ENCODE data around the gene NPR3. TPM values are rescaled to one million over a fixed set of nuclear protein-coding genes. Genes with fewer than 3 reads are reported as not detected.

Gene NPR3
- total RNA-seq, 3 donors from 2014 or later: 0.05 to 0.08 TPM; not detected in 1

DNA sequence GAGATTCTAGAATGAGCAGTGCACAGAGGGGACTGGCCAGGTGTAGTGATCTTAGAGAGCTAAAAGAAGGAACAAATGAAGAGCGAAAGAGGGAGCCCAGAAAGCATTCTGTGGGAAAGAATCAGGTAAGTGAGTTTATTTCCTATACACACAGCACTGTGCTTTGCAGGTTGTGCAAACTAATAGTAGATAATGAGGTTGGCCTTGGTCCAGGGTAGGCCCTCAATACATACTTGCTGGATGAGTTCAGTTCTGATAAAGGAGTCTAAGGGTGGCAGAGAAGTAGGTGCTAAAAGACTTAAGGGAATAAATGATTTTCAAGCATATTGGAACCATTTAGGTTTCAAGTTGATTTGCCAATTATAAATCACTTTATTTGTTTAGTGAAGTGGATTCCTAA lies 122.0 kb downstream of the NPR3 start:
- Mint-ChIP-seq H3K4me3 (no peak overlapping the region), H3K27me3 (ENCODE audit: low read depth) (no peaks in the 10 kb centered on the region), H3K9me3 (no peaks in the 10 kb centered on the region), H3K36me3 (ENCODE audit: insufficient read depth) (no peaks in the 10 kb centered on the region), H3K4me1 (ENCODE audit: low read depth) (no peaks in the 10 kb centered on the region)
- DNase-seq (no peak), ATAC-seq (no peak)

GRCh38 chr5:32833663-32834062 lies 122.5 kb downstream of the NPR3 start:
- H3K27me3 Mint-ChIP-seq (ENCODE audit: low read depth): no peaks in the 10 kb centered on the region
- no peak for DNase-seq
- no peaks in the 10 kb centered on the region for H3K4me1 Mint-ChIP-seq (ENCODE audit: low read depth)
- H3K4me3 Mint-ChIP-seq: no peak overlapping the region
- ATAC-seq: no peak
- no peaks in the 10 kb centered on the region for H3K9me3 Mint-ChIP-seq
- no peaks in the 10 kb centered on the region for H3K36me3 Mint-ChIP-seq (ENCODE audit: insufficient read depth)

GRCh38 chr5:32834251-32834650 lies 123.1 kb downstream of the NPR3 start:
- Mint-ChIP-seq H3K27me3 (ENCODE audit: low read depth) (no peaks in the 10 kb centered on the region), H3K4me3 (no peak overlapping the region), H3K4me1 (ENCODE audit: low read depth) (no peaks in the 10 kb centered on the region), H3K9me3 (no peaks in the 10 kb centered on the region), H3K36me3 (ENCODE audit: insufficient read depth) (no peaks in the 10 kb centered on the region)
- ATAC-seq (no peak), DNase-seq (no peak)

GRCh38 chr5:32836176-32836575 lies 125.1 kb downstream of the NPR3 start:
- Mint-ChIP-seq H3K4me1 (ENCODE audit: low read depth) (no peaks in the 10 kb centered on the region), H3K36me3 (ENCODE audit: insufficient read depth) (no peaks in the 10 kb centered on the region), H3K27me3 (ENCODE audit: low read depth) (no peaks in the 10 kb centered on the region), H3K9me3 (no peaks in the 10 kb centered on the region), H3K4me3 (no peak overlapping the region)
- no peak for ATAC-seq
- no peak for DNase-seq

DNA sequence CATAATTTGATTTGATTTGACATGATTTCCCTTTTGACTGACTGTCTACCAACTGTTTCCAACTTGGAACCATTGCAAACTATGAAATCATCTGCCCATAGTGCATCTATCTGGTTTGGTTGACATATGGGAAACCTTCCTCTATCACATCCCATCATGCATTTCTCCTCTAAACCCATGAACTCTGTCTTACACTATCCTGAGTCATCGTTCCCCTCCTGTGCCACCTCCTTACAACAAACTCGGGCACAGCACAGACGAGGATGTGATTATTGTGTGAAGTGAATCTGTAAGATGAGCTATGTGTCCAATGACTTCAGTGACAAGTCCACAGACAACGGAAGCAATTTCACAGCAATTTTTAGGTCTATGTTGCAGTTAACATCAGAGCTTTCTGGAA lies 126.1 kb downstream of the NPR3 start:
- Mint-ChIP-seq H3K4me1 (ENCODE audit: low read depth) (no peaks in the 10 kb centered on the region), H3K27me3 (ENCODE audit: low read depth) (no peaks in the 10 kb centered on the region), H3K9me3 (no peaks in the 10 kb centered on the region), H3K36me3 (ENCODE audit: insufficient read depth) (no peaks in the 10 kb centered on the region), H3K4me3 (no peak overlapping the region)
- DNase-seq: no peak
- ATAC-seq: no peak

DNA sequence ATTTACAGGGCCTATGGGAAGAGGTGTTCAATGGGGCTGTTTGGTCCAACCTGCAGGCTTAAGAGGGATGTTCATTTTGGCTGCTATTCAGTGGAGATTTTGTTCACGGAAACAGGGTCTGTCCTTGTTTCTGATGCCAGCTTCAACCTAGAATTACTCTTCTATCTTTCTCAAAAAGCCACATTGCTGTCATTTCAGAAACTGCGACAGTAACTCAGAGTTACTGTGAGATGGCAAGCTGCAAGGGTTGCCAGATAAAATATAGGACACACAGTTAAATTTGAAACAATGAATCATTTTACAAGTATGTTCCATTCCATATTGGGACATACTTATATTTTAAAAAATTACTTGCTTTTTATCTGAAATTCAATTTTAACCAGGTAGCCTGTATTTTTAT lies 128.0 kb downstream of the NPR3 start:
- ATAC-seq (no peak), DNase-seq (no peak)
- H3K9me3 Mint-ChIP-seq: no peaks in the 10 kb centered on the region
- no peaks in the 10 kb centered on the region for H3K4me1 Mint-ChIP-seq (ENCODE audit: low read depth)
- H3K27me3 Mint-ChIP-seq (ENCODE audit: low read depth): no peaks in the 10 kb centered on the region
- no peak overlapping the region for H3K4me3 Mint-ChIP-seq
- H3K36me3 Mint-ChIP-seq (ENCODE audit: insufficient read depth): no peaks in the 10 kb centered on the region

DNA sequence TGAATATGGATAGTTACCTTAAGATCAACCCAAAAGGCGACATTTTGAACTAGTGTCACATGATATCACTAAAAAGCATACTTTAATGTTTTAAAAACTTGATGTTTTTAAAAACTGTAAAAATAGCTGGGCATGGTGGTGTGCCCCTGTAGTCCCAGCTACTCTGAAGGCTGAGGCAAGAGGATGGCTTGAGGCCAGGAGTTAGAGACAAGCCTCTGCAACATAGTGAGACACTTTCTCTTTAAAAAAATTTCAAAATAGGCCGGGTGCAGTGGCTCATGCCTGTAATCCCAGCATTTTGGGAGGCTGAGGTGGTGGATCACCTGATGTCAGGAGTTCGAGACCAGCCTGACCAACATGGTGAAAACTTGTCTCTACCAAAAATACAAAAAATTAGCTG lies 129.5 kb downstream of the NPR3 start:
- Mint-ChIP-seq H3K27me3 (ENCODE audit: low read depth) (no peaks in the 10 kb centered on the region), H3K36me3 (ENCODE audit: insufficient read depth) (no peaks in the 10 kb centered on the region), H3K4me3 (no peak overlapping the region), H3K9me3 (no peaks in the 10 kb centered on the region), H3K4me1 (ENCODE audit: low read depth) (no peaks in the 10 kb centered on the region)
- no peak for DNase-seq
- no peak for ATAC-seq

Other genes with a start within 250 kb of the NPR3 start
- gene SUB1, start 125.8 kb upstream of the NPR3 start, total RNA-seq: 100 to 1,000 TPM; 453 to 460 (median 459) TPM